Measurements from ENCODE around the gene ZFP3. TPM values are rescaled to one million over a fixed set of nuclear protein-coding genes. Genes with fewer than 3 reads are reported as not detected.
"Not testable (repeated sequence)": the region's sequence is repeated elsewhere in the genome, so short reads cannot be mapped to it uniquely, and the experiment has no call there.

The ZFP3 gene
- total RNA-seq, 1 experiment from 2014 or later = not detected

- no peak for DNase-seq (ENCODE audit: low read depth)
These were observed 60.6 kb downstream of the ZFP3 start for GRCh38 chr17:5138616-5139457.

DNA sequence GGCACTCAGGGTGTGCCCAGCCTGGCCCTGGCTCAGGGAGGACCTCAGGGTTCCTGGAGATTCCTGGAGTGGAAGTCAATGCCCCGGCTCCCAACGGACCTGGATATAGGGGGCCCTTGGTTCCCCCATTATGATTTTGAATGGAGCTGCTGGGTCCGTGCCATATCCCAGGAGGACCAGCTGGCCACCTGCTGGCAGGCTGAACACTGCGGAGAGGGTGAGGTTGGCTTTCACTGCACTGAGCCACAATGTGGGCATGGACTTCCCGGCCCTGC lies 61.1 kb downstream of the ZFP3 start:
- DNase-seq (ENCODE audit: low read depth) = no peak

GRCh38 chr17:5142877-5143276 lies 64.6 kb downstream of the ZFP3 start:
- DNase-seq (ENCODE audit: low read depth) = not testable (repeated sequence)

Other genes with a start within 250 kb of the ZFP3 start
- 10.8 and 13.8 TPM in 2 replicates for gene MINK1, start 245.1 kb upstream of the ZFP3 start, total RNA-seq (2014; rRNA removed; shearing (Covaris generic))
- gene C17orf107, start 178.9 kb upstream of the ZFP3 start, total RNA-seq (2014; rRNA removed; shearing (Covaris generic)) = 0.17 TPM in 1 of 2 replicates, not detected in the other
- 1.1 TPM in 1 of 2 replicates, not detected in the other for gene CHRNE, start 175.4 kb upstream of the ZFP3 start, total RNA-seq (2014; rRNA removed; shearing (Covaris generic))
- 0.23 TPM in 1 of 2 replicates, not detected in the other for gene GP1BA, start 146.2 kb upstream of the ZFP3 start, total RNA-seq (2014; rRNA removed; shearing (Covaris generic))
- gene SLC25A11, start 138.4 kb upstream of the ZFP3 start, total RNA-seq (2014; rRNA removed; shearing (Covaris generic)) = 82.4 and 112 TPM in 2 replicates
- gene RNF167, start 138.2 kb upstream of the ZFP3 start, total RNA-seq (2014; rRNA removed; shearing (Covaris generic)) = 31.8 and 39.1 TPM in 2 replicates
- 1,218 and 1,358 TPM in 2 replicates for gene PFN1, start 129.9 kb upstream of the ZFP3 start, total RNA-seq (2014; rRNA removed; shearing (Covaris generic))
- gene ENO3, start 127.3 kb upstream of the ZFP3 start, total RNA-seq (2014; rRNA removed; shearing (Covaris generic)) = 1.8 and 5.2 TPM in 2 replicates
- gene SPAG7, start 110.7 kb upstream of the ZFP3 start, total RNA-seq (2014; rRNA removed; shearing (Covaris generic)) = 56.3 and 93.3 TPM in 2 replicates
- 4.3 and 8.5 TPM in 2 replicates for gene CAMTA2, start 90.8 kb upstream of the ZFP3 start, total RNA-seq (2014; rRNA removed; shearing (Covaris generic))
- gene INCA1, start 80.9 kb upstream of the ZFP3 start, total RNA-seq (2014; rRNA removed; shearing (Covaris generic)) = 0.23 TPM in 1 of 2 replicates, not detected in the other
- 32.3 and 46.6 TPM in 2 replicates for gene KIF1C, start 80.5 kb upstream of the ZFP3 start, total RNA-seq (2014; rRNA removed; shearing (Covaris generic))
- gene SLC52A1, start 43.0 kb upstream of the ZFP3 start, total RNA-seq (2014; rRNA removed; shearing (Covaris generic)) = not detected in 2 replicates
- 17.7 and 20.4 TPM in 2 replicates for gene ZNF232, start 33.4 kb downstream of the ZFP3 start, total RNA-seq (2014; rRNA removed; shearing (Covaris generic))
- not detected in 2 replicates for gene USP6, start 37.6 kb downstream of the ZFP3 start, total RNA-seq (2014; rRNA removed; shearing (Covaris generic))
- gene ZNF594, start 113.4 kb downstream of the ZFP3 start, total RNA-seq (2014; rRNA removed; shearing (Covaris generic)) = 4.5 and 6.5 TPM in 2 replicates
- not detected in 2 replicates for gene SCIMP, start 156.4 kb downstream of the ZFP3 start, total RNA-seq (2014; rRNA removed; shearing (Covaris generic))
- gene RABEP1, start 203.8 kb downstream of the ZFP3 start, total RNA-seq (2014; rRNA removed; shearing (Covaris generic)) = 36.9 and 45.7 TPM in 2 replicates